ENCODE data around the gene UPF2.

GRCh38 chr10:12027539-12027938 lies 15.1 kb downstream of the UPF2 start:
- TF ChIP-seq CTCF (IDR thresholded peaks at IDR 0.05) (no peak), POLR2A (IDR thresholded peaks at IDR 0.05) (no peak)

All from thyroid gland (tissue), 4 donors.